Upper lobe of right lung (tissue), 1 donor: ENCODE results near the gene PIGX. TPM values are rescaled to one million over a fixed set of nuclear protein-coding genes. Genes with fewer than 3 reads are reported as not detected.

Source experiments
- ATAC-seq: fragments of 200-7000 bp; cut with Tn5 transposase; one replicate; pipeline ENCODE4 v1.9.1; 2020; ENCODE audit warnings: mild to moderate bottlenecking, moderate library complexity
- DNase-seq: peaks from one replicate; pipeline ENCODE4 v3.0.0-alpha.2; 2020
- H3K27ac ChIP-seq: fragments of 200-600 bp; one replicate; pipeline ENCODE4 v1.8.0; 2022
- H3K27me3 ChIP-seq: fragments of 200-600 bp; one replicate; pipeline ENCODE4 v1.8.0; 2022; ENCODE audit warnings: mild to moderate bottlenecking
- H3K36me3 ChIP-seq: fragments of 200-600 bp; one replicate; pipeline ENCODE4 v1.8.0; 2022
- H3K4me1 ChIP-seq: fragments of 200-600 bp; one replicate; pipeline ENCODE4 v1.8.0; 2022
- H3K4me3 ChIP-seq: fragments of 200-600 bp; one replicate; pipeline ENCODE4 v1.8.0; 2022; ENCODE audit warnings: mild to moderate bottlenecking
- H3K9me3 ChIP-seq: fragments of 200-600 bp; one replicate; pipeline ENCODE4 v1.8.0; 2022
- intact Hi-C: fragments of 100-400 bp; cut with DNase I; formaldehyde crosslinking; loops from one replicate; pipeline ENCODE4 v1.11.0; 2022
- total RNA-seq: library from RNA; stranded (reverse); fragmentation: NEBNext Ultra II Directional; extraction: Animal tissue kit (Norgen Biotek cat#: 25700); gene quantifications from one replicate; pipeline ENCODE4 v1.2.1, GENCODE V29; 2021
- TF ChIP-seq, protein P1 (sequence below): fragments of 200-600 bp; IDR thresholded peaks from one replicate; pipeline ENCODE4 v1.8.0; 2022; ENCODE audit warnings: antibody characterized with exemption
- donor health status: DM: no; HTN: yes; CAD: no; lungs with severe emphysema.

PIGX gene
- total RNA-seq, 1 donor from 2014 or later: 17.4 TPM

DNA sequence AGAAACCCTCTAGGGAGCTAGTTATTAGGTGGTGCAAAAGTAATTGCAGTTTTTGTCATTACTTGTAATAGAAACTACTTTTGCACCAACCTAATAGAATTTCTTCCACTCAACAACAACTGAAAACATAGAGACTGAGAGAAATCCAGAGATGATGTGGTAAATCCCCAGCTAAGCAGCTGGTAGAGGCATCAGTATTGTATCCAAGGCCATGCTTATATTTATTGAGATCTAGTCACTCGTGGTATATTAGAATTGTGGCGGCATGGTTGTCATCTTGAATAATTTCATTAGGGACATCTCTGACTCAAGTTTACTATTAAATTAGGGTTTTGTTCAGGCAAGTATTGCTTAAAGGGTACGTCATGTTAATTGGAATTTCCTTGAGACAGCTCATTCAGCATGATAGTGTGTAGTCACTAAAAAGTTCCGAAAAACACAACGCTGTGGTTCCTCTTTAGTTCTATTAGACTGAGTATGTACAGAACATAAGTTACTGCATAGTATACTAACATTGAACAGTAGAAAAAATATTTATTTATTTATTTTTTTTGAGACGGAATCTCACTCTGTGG is 62.8 kb downstream of the PIGX start:
- TF ChIP-seq, protein P1, sequence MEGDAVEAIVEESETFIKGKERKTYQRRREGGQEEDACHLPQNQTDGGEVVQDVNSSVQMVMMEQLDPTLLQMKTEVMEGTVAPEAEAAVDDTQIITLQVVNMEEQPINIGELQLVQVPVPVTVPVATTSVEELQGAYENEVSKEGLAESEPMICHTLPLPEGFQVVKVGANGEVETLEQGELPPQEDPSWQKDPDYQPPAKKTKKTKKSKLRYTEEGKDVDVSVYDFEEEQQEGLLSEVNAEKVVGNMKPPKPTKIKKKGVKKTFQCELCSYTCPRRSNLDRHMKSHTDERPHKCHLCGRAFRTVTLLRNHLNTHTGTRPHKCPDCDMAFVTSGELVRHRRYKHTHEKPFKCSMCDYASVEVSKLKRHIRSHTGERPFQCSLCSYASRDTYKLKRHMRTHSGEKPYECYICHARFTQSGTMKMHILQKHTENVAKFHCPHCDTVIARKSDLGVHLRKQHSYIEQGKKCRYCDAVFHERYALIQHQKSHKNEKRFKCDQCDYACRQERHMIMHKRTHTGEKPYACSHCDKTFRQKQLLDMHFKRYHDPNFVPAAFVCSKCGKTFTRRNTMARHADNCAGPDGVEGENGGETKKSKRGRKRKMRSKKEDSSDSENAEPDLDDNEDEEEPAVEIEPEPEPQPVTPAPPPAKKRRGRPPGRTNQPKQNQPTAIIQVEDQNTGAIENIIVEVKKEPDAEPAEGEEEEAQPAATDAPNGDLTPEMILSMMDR: no peak
- Histone ChIP-seq H3K4me3 (no peak overlapping the region), H3K27me3 (no peaks in the 10 kb centered on the region), H3K36me3 (peaks cover 3% of the 10 kb centered on the region), H3K9me3 (no peaks in the 10 kb centered on the region), H3K4me1 (peaks cover 25% of the 10 kb centered on the region), H3K27ac (no peak overlapping the region)
- intact Hi-C loops: no loop called here
- DNase-seq (no peak), ATAC-seq (no peak)

DNA sequence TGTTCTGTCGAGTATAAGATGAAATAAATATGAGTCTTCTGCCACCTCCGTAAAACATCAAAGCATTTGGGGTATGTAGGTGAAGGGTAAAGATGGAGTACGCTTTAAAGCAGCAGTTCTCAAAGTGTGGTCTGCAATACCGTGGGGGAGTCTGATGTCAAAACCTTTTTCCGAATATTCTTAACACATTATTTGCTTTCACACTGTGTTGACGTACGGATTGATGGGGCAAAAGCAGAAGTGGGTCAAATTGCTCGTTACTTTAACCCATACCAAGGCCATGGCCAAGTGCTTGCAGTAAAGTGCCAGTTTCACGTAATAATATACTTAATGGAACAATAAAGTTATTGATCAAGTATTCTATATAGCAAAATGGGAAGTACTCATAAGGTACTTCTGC is 63.8 kb downstream of the PIGX start:
- ATAC-seq (no peak), DNase-seq (no peak)
- Histone ChIP-seq H3K27me3 (no peaks in the 10 kb centered on the region), H3K27ac (no peak overlapping the region), H3K4me3 (no peak overlapping the region), H3K4me1 (peaks cover 23% of the 10 kb centered on the region), H3K36me3 (peaks cover 3% of the 10 kb centered on the region), H3K9me3 (no peaks in the 10 kb centered on the region)
- TF ChIP-seq, protein P1: no peak
- intact Hi-C loops: no loop called here

DNA sequence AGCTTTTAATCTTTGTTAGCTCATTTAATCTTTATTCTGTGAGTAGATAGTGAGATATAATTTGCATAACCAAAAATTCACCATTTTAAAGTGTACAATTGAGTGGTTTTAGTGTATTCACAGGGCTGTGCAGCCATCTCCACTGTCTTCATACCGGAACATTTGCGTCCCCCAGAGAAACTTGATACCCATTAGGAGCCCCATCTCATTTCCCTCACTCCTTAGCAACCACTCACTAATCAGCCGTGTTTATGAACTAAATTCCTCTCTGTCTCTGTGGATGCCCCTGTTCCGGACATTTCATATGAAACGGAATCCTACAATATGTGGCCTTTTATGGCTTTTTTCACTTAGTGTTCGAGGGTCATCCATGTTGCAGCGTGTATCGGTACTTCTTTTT is 65.7 kb downstream of the PIGX start:
- no peaks in the 10 kb centered on the region for H3K9me3 ChIP-seq
- ATAC-seq (no peak), DNase-seq (no peak)
- H3K27me3 ChIP-seq: no peaks in the 10 kb centered on the region
- intact Hi-C loops: no loop called here
- H3K4me3 ChIP-seq: no peak overlapping the region
- TF ChIP-seq, protein P1: no peak
- H3K27ac ChIP-seq: no peak overlapping the region
- peaks cover 7% of the 10 kb centered on the region for H3K36me3 ChIP-seq
- peaks cover 8% of the 10 kb centered on the region for H3K4me1 ChIP-seq

DNA sequence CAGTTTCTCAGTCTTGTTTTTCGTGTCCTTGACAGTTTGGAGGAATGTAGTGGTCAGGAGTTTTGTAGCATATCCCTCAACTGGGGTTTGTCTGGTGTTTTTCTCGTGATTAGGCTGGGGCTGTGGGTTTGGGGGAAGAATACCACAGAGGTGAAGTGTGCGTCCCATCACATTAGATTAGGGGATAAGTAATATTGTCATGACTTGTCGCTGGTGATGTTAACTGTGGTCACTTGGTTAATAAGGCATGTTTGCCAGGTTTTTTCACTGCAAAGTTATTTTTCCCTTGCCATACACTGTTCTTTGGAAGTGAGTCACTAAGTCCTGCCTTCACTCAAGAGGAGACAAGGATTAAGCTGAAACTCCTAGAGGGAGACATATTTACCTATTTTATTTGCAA is 66.6 kb downstream of the PIGX start:
- intact Hi-C loops: no loop called here
- Histone ChIP-seq H3K9me3 (no peaks in the 10 kb centered on the region), H3K27me3 (no peaks in the 10 kb centered on the region), H3K27ac (no peak overlapping the region), H3K36me3 (peaks cover 17% of the 10 kb centered on the region), H3K4me3 (no peak overlapping the region), H3K4me1 (no peaks in the 10 kb centered on the region)
- TF ChIP-seq, protein P1: no peak
- ATAC-seq: no peak
- DNase-seq: no peak

DNA sequence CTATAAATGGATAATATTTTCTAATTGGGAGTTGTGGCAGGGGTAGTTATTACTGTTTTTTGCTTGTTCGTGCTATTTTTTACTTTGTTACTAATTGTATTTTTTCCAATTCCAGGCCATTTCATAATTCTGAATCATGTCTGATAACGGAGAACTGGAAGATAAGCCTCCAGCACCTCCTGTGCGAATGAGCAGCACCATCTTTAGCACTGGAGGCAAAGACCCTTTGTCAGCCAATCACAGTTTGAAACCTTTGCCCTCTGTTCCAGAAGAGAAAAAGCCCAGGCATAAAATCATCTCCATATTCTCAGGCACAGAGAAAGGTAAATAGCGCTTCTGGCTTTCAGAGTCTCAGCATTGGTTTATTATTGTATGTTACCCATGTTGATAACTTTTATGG is 70.3 kb downstream of the PIGX start:
- DNase-seq (no peak), ATAC-seq (no peak)
- TF ChIP-seq, protein P1: no peak
- H3K36me3 ChIP-seq: peaks cover 37% of the 10 kb centered on the region
- intact Hi-C loops: no loop called here
- no peaks in the 10 kb centered on the region for H3K9me3 ChIP-seq
- no peak overlapping the region for H3K27ac ChIP-seq
- no peaks in the 10 kb centered on the region for H3K27me3 ChIP-seq
- no peaks in the 10 kb centered on the region for H3K4me1 ChIP-seq
- H3K4me3 ChIP-seq: no peak overlapping the region

Other genes with a start within 250 kb of the PIGX start
- 21.1 TPM for gene RNF168, start 208.6 kb upstream of the PIGX start, total RNA-seq
- gene SMCO1, start 197.0 kb upstream of the PIGX start, total RNA-seq: not detected
- 13.8 TPM for gene WDR53, start 143.8 kb upstream of the PIGX start, total RNA-seq
- 8.2 TPM for gene FBXO45, start 143.7 kb upstream of the PIGX start, total RNA-seq
- 19.5 TPM for gene NRROS, start 72.7 kb upstream of the PIGX start, total RNA-seq
- gene CEP19, start 127 bp upstream of the PIGX start, total RNA-seq: 1.6 TPM
- gene PAK2, start 27.5 kb downstream of the PIGX start, total RNA-seq: 77.8 TPM
- 27.7 TPM for gene SENP5, start 155.5 kb downstream of the PIGX start, total RNA-seq
- gene NCBP2, start 230.2 kb downstream of the PIGX start, total RNA-seq: 54.7 TPM